H9 (cell line): ENCODE results near the gene LRRC7. TPM values are rescaled to one million over a fixed set of nuclear protein-coding genes. Genes with fewer than 3 reads are reported as not detected.

Experiments used
- DNase-seq: peaks from one replicate; pipeline ENCODE4 v3.0.0-alpha.2; 2017
- H2AFZ ChIP-seq: one replicate; pipeline ENCODE4 v1.6.1; 2013; ENCODE audit warnings: mild to moderate bottlenecking, low read length, control low read depth, moderate library complexity
- H2AK5ac ChIP-seq: 2 replicates; pipeline ENCODE4 v1.6.1; 2013; ENCODE audit warnings: low read length, control low read depth, mixed read lengths; ENCODE audit not compliant: insufficient read length
- H2BK120ac ChIP-seq: one replicate; pipeline ENCODE4 v1.6.1; 2013; ENCODE audit warnings: low read depth, mild to moderate bottlenecking, low read length, control low read depth, inconsistent platforms; ENCODE audit not compliant: poor library complexity, severe bottlenecking
- H2BK12ac ChIP-seq: 2 replicates; pipeline ENCODE4 v1.6.1; 2013; ENCODE audit warnings: low read length, control low read depth, mixed read lengths, low read depth; ENCODE audit not compliant: insufficient read length
- H2BK15ac ChIP-seq: 2 replicates; pipeline ENCODE4 v1.6.1; 2013; ENCODE audit warnings: low read depth, low read length, control low read depth
- H2BK20ac ChIP-seq: one replicate; pipeline ENCODE4 v1.6.1; 2013; ENCODE audit warnings: low read depth, mild to moderate bottlenecking, low read length, control low read depth, inconsistent platforms; ENCODE audit not compliant: poor library complexity, severe bottlenecking
- H2BK5ac ChIP-seq: 2 replicates; pipeline ENCODE4 v1.6.1; 2013; ENCODE audit warnings: low read length, control low read depth, mixed read lengths; ENCODE audit not compliant: insufficient read length
- H3K14ac ChIP-seq: 2 replicates; pipeline ENCODE4 v1.6.1; 2013; ENCODE audit warnings: low read length, control low read depth; ENCODE audit not compliant: insufficient read depth
- H3K18ac ChIP-seq: 2 replicates; pipeline ENCODE4 v1.6.1; 2013; ENCODE audit warnings: low read depth, mild to moderate bottlenecking, mixed read lengths, low read length, control low read depth; ENCODE audit not compliant: insufficient read length
- H3K23ac ChIP-seq: 2 replicates; pipeline ENCODE4 v1.6.1; 2013; ENCODE audit warnings: low read length, control low read depth, mixed read lengths, low read depth; ENCODE audit not compliant: insufficient read length
- H3K23me2 ChIP-seq: 2 replicates; pipeline ENCODE4 v1.6.1; 2013; ENCODE audit warnings: low read depth, mild to moderate bottlenecking, mixed read lengths, low read length, control low read depth; ENCODE audit not compliant: insufficient read length, poor library complexity, severe bottlenecking
- H3K27ac ChIP-seq: 2 replicates; pipeline ENCODE4 v1.5.1; 2013; ENCODE audit warnings: low read length, control low read depth, mixed read lengths, low read depth; ENCODE audit not compliant: insufficient read length
- H3K27me3 ChIP-seq: 2 replicates; pipeline ENCODE4 v1.6.1; 2013; ENCODE audit warnings: low read length, control low read depth, inconsistent platforms; ENCODE audit not compliant: insufficient read depth
- H3K4ac ChIP-seq: 2 replicates; pipeline ENCODE4 v1.6.1; 2013; ENCODE audit warnings: low read depth, mild to moderate bottlenecking, control low read depth, inconsistent platforms, low read length, moderate library complexity
- H3K4me1 ChIP-seq: 2 replicates; pipeline ENCODE4 v1.6.1; 2013; ENCODE audit warnings: low read length, control low read depth, inconsistent platforms; ENCODE audit not compliant: insufficient read depth
- H3K4me2 ChIP-seq: 2 replicates; pipeline ENCODE4 v1.6.1; 2013; ENCODE audit warnings: low read length, control low read depth, mixed read lengths; ENCODE audit not compliant: insufficient read length, insufficient read depth
- H3K56ac ChIP-seq: 2 replicates; pipeline ENCODE4 v1.6.1; 2013; ENCODE audit warnings: low read depth, mild to moderate bottlenecking, mixed read lengths, low read length, control low read depth; ENCODE audit not compliant: insufficient read length
- H3K79me1 ChIP-seq: 2 replicates; pipeline ENCODE4 v1.6.1; 2013; ENCODE audit warnings: low read depth, mild to moderate bottlenecking, moderate library complexity, low read length, control low read depth, inconsistent platforms; ENCODE audit not compliant: insufficient read depth, poor library complexity, severe bottlenecking
- H3K79me2 ChIP-seq: 2 replicates; pipeline ENCODE4 v1.6.1; 2013; ENCODE audit warnings: low read length, control low read depth, inconsistent platforms; ENCODE audit not compliant: insufficient read depth
- H3K9ac ChIP-seq: 2 replicates; pipeline ENCODE4 v1.6.1; 2013; ENCODE audit warnings: low read length, control low read depth, mixed read lengths; ENCODE audit not compliant: insufficient read length; ENCODE audit errors: extremely low read depth
- H3K9me3 ChIP-seq: one replicate; pipeline ENCODE4 v1.6.1; 2013; ENCODE audit warnings: low read depth, low read length, inconsistent platforms; ENCODE audit not compliant: control insufficient read depth
- H3T11ph ChIP-seq: one replicate; pipeline ENCODE4 v1.6.1; 2013; ENCODE audit warnings: mild to moderate bottlenecking, low read length, control low read depth, inconsistent platforms
- H4K20me1 ChIP-seq: one replicate; pipeline ENCODE4 v1.6.1; 2013; ENCODE audit not compliant: control insufficient read depth, insufficient read length, insufficient read depth
- H4K5ac ChIP-seq: 2 replicates; pipeline ENCODE4 v1.6.1; 2013; ENCODE audit warnings: low read depth, mild to moderate bottlenecking, mixed read lengths, low read length, control low read depth; ENCODE audit not compliant: insufficient read length
- H4K8ac ChIP-seq: replicated peaks from 2 replicates; pipeline ENCODE4 v1.6.1; 2013; ENCODE audit warnings: low read length, control low read depth, mixed read lengths, low read depth; ENCODE audit not compliant: insufficient read length
- H4K91ac ChIP-seq: 2 replicates; pipeline ENCODE4 v1.6.1; 2013; ENCODE audit warnings: low read depth, mild to moderate bottlenecking, moderate library complexity, mixed read lengths, low read length, control low read depth; ENCODE audit not compliant: insufficient read length
- H3K27ac Mint-ChIP-seq, 3 experiments: 2 replicates in 2 of 3; 3 replicates in 1 of 3; pipeline ENCODE4 v1.8.0; 2020 to 2021; ENCODE audit warnings: mixed read lengths in 3 of 3, mild to moderate bottlenecking in 1 of 3, moderate library complexity in 1 of 3
- H3K27me3 Mint-ChIP-seq: 2 replicates; pipeline ENCODE4 v1.8.0; 2021; ENCODE audit warnings: low read depth, mild to moderate bottlenecking, moderate library complexity, mixed read lengths
- H3K36me3 Mint-ChIP-seq, 3 experiments: 2 replicates in 2 of 3; 3 replicates in 1 of 3; pipeline ENCODE4 v1.8.0; 2020 to 2021; ENCODE audit warnings: low read depth in 3 of 3, mixed read lengths in 3 of 3; ENCODE audit not compliant: insufficient read depth in 1 of 3
- H3K4me1 Mint-ChIP-seq, 2 experiments: 2 replicates each; pipeline ENCODE4 v1.8.0; 2020; ENCODE audit warnings: mixed read lengths in 2 of 2
- H3K4me3 Mint-ChIP-seq, 2 experiments: 2 replicates in 1 of 2; 3 replicates in 1 of 2; pipeline ENCODE4 v1.8.0; 2020 to 2021; ENCODE audit warnings: mild to moderate bottlenecking in 2 of 2, mixed read lengths in 2 of 2, moderate library complexity in 1 of 2
- H3K9me3 Mint-ChIP-seq, 2 experiments: 2 replicates in 1 of 2; 3 replicates in 1 of 2; pipeline ENCODE4 v1.8.0; 2020; ENCODE audit warnings: mild to moderate bottlenecking in 2 of 2, mixed read lengths in 2 of 2, moderate library complexity in 1 of 2
- CTCF ChIP-seq: fragments of 200-600 bp; sonication (generic); conservative IDR thresholded peaks from 3 replicates; pipeline ENCODE4 v1.8.0; 2021; ENCODE audit warnings: antibody characterized with exemption, mild to moderate bottlenecking
- WGBS: extraction: QIAGEN DNeasy Blood & Tissue Kit; methylation state at CpG from one replicate; pipeline ENCODE4 v1.1.7; 2013; ENCODE audit warnings: missing lambda C conversion rate, low lambda C conversion rate, mixed read lengths; ENCODE audit not compliant: insufficient read length; ENCODE audit errors: extremely low coverage; 5-methylcytosine and 5-hydroxymethylcytosine counted together
- total RNA-seq: library from RNA; stranded (reverse); gene quantifications from 2 replicates; pipeline ENCODE4 v1.2.1, GENCODE V29; 2021

The LRRC7 gene
- total RNA-seq, 1 experiment from 2014 or later = not detected

GRCh38 chr1:69573911-69574310 is 6.2 kb downstream of the LRRC7 start:
- no peaks in the 10 kb centered on the region for H4K20me1 ChIP-seq
- no peak overlapping the region for H3K56ac ChIP-seq
- no peak overlapping the region for H3K9ac ChIP-seq
- H3K9me3 Mint-ChIP-seq = no peaks in the 10 kb centered on the region; a peak in 2 of 5 replicates
- no peak overlapping the region for H3K27ac ChIP-seq
- H3K79me2 ChIP-seq = no peaks in the 10 kb centered on the region
- no peak overlapping the region for H2BK12ac ChIP-seq
- H2BK120ac ChIP-seq = no peak overlapping the region
- WGBS = no CpG with 5 or more reads among the region's 2 CpGs
- H3K4me1 ChIP-seq = no peaks in the 10 kb centered on the region
- no peak for TF ChIP-seq CTCF
- H3K23ac ChIP-seq = no peak overlapping the region
- H3K27me3 Mint-ChIP-seq = peaks cover 56% of the 10 kb centered on the region
- H4K91ac ChIP-seq = no peak overlapping the region
- no peak overlapping the region for H3K27ac Mint-ChIP-seq
- no peak overlapping the region for H2BK20ac ChIP-seq
- H3T11ph ChIP-seq = no peak overlapping the region
- H3K23me2 ChIP-seq = peaks cover 14% of the 10 kb centered on the region
- H3K4me3 Mint-ChIP-seq = no peak overlapping the region
- peaks cover 12 to 15% of the 10 kb centered on the region in 2 experiments for H3K4me1 Mint-ChIP-seq
- no peak overlapping the region for H2AK5ac ChIP-seq
- H2BK5ac ChIP-seq = no peak overlapping the region
- no peaks in the 10 kb centered on the region for H3K79me1 ChIP-seq
- no peak overlapping the region for H4K8ac ChIP-seq
- DNase-seq = no peak
- H3K4me2 ChIP-seq = no peak overlapping the region
- no peak overlapping the region for H4K5ac ChIP-seq
- no peak overlapping the region for H3K18ac ChIP-seq
- no peaks in the 10 kb centered on the region for H3K36me3 Mint-ChIP-seq
- no peak overlapping the region for H2BK15ac ChIP-seq
- H2AFZ ChIP-seq = no peak overlapping the region
- no peaks in the 10 kb centered on the region for H3K9me3 ChIP-seq
- peaks cover 14% of the 10 kb centered on the region for H3K27me3 ChIP-seq
- H3K14ac ChIP-seq = no peak overlapping the region
- no peak overlapping the region for H3K4ac ChIP-seq
